SH-SY5Y (cell line): ENCODE data around the gene CER1.

Experiments used
- GATA2 ChIP-seq: IDR thresholded peaks from 2 replicates; pipeline ENCODE4 v1.6.1; 2011; ENCODE audit warnings: mild to moderate bottlenecking, low read depth, low read length
- GATA3 ChIP-seq: IDR thresholded peaks from 2 replicates; pipeline ENCODE4 v1.6.1; 2011; ENCODE audit warnings: low read depth, mild to moderate bottlenecking, low read length, moderate library complexity

GRCh38 chr9:14748373-14748772 lies 25.8 kb upstream of the CER1 start:
- no peak for TF ChIP-seq GATA2
- TF ChIP-seq GATA3: no peak
